ENCODE results near the gene WNT7B.

GRCh38 chr22:45892681-45893461 is 84.1 kb downstream of the WNT7B start:
- no peak for TF ChIP-seq POLR2AphosphoS5 (IDR thresholded peaks at IDR 0.05)
- no peak for TF ChIP-seq CTCF (IDR thresholded peaks at IDR 0.05 in 8 of 11, conservative IDR thresholded peaks at IDR 0.05 in 3 of 11)
- TF ChIP-seq POLR2A (IDR thresholded peaks at IDR 0.05) = no peak

All from spleen (tissue), 7 donors.